Neuronal stem cell (in vitro differentiated cells): Measurements from ENCODE around the gene SLC4A7.
A peak's percentile ranks its signal among the peaks of the same experiment; 100 is the strongest.

Experiments
- DNase-seq: peaks from one replicate; pipeline ENCODE4 v3.0.0-alpha.2; 2013; ENCODE audit warnings: low spot score
- H2AFZ ChIP-seq: one replicate; pipeline ENCODE4 v1.6.1; 2013; ENCODE audit warnings: mild to moderate bottlenecking, low read length, inconsistent platforms
- H2AK5ac ChIP-seq: 2 replicates; pipeline ENCODE4 v1.6.1; 2013; ENCODE audit warnings: low read depth, mild to moderate bottlenecking, inconsistent platforms, low read length, moderate library complexity, mixed read lengths
- H2BK120ac ChIP-seq: 2 replicates; pipeline ENCODE4 v1.6.1; 2013; ENCODE audit warnings: low read depth, mild to moderate bottlenecking, inconsistent platforms, low read length, moderate library complexity, mixed read lengths
- H2BK12ac ChIP-seq: one replicate; pipeline ENCODE4 v1.6.1; 2013; ENCODE audit warnings: low read length, inconsistent platforms
- H2BK15ac ChIP-seq: 2 replicates; pipeline ENCODE4 v1.6.1; 2013; ENCODE audit warnings: mild to moderate bottlenecking, low read length, inconsistent platforms, mixed read lengths
- H2BK5ac ChIP-seq: one replicate; pipeline ENCODE4 v1.6.1; 2013; ENCODE audit warnings: inconsistent platforms, mild to moderate bottlenecking, low read length, moderate library complexity
- H3K14ac ChIP-seq: one replicate; pipeline ENCODE4 v1.6.1; 2013; ENCODE audit warnings: low read length, inconsistent platforms
- H3K18ac ChIP-seq: 2 replicates; pipeline ENCODE4 v1.6.1; 2013; ENCODE audit warnings: low read length, inconsistent platforms
- H3K23ac ChIP-seq: 2 replicates; pipeline ENCODE4 v1.6.1; 2013; ENCODE audit warnings: low read depth, mild to moderate bottlenecking, mixed read lengths, low read length, inconsistent platforms; ENCODE audit not compliant: poor library complexity
- H3K27ac ChIP-seq: replicated peaks from 3 replicates; pipeline ENCODE4 v1.5.1; 2013; ENCODE audit warnings: low read length, inconsistent platforms
- H3K27me3 ChIP-seq, 3 experiments: 2 replicates each; pipeline ENCODE4 v1.6.1; 2013; ENCODE audit warnings: low read length in 3 of 3, mild to moderate bottlenecking in 2 of 3, inconsistent platforms in 1 of 3, low read depth in 1 of 3, mixed read lengths in 1 of 3, moderate library complexity in 1 of 3; ENCODE audit not compliant: control insufficient read depth in 3 of 3, insufficient read depth in 3 of 3
- H3K36me3 ChIP-seq, 2 donors: replicated peaks in 1 of 2; 2 replicates each; pipeline ENCODE4 v1.6.1; 2013; ENCODE audit warnings: low read length in 2 of 2; ENCODE audit not compliant: control insufficient read depth in 2 of 2, insufficient read depth in 2 of 2
- H3K4ac ChIP-seq: 2 replicates; pipeline ENCODE4 v1.6.1; 2013; ENCODE audit warnings: inconsistent platforms, mild to moderate bottlenecking, low read length, moderate library complexity
- H3K4me1 ChIP-seq, 2 donors: 1 replicate in 1 of 2; 2 replicates in 1 of 2; pipeline ENCODE4 v1.6.1; 2013; ENCODE audit warnings: low read length in 2 of 2, low read depth in 1 of 2; ENCODE audit not compliant: control insufficient read depth in 2 of 2, insufficient read depth in 1 of 2
- H3K4me2 ChIP-seq: one replicate; pipeline ENCODE4 v1.6.1; 2013; ENCODE audit warnings: mild to moderate bottlenecking, low read length, inconsistent platforms; ENCODE audit not compliant: insufficient read depth, poor library complexity, severe bottlenecking
- H3K4me3 ChIP-seq, 2 donors: 2 replicates each; pipeline ENCODE4 v1.5.1; 2013; ENCODE audit warnings: low read length in 2 of 2, mild to moderate bottlenecking in 2 of 2, inconsistent platforms in 1 of 2, moderate library complexity in 1 of 2
- H3K79me1 ChIP-seq: one replicate; pipeline ENCODE4 v1.6.1; 2013; ENCODE audit warnings: low read depth, mild to moderate bottlenecking, inconsistent platforms, low read length, moderate library complexity
- H3K9ac ChIP-seq: one replicate; pipeline ENCODE4 v1.6.1; 2013; ENCODE audit warnings: mild to moderate bottlenecking, low read depth, low read length, inconsistent platforms; ENCODE audit not compliant: poor library complexity
- H3K9me3 ChIP-seq, 2 donors: replicated peaks in 1 of 2; 2 replicates each; pipeline versions ENCODE3 to v1.6.1; 2013; ENCODE audit warnings: low read length in 2 of 2, mild to moderate bottlenecking in 2 of 2, inconsistent platforms in 1 of 2, low read depth in 1 of 2, mixed read lengths in 1 of 2, moderate library complexity in 1 of 2; ENCODE audit not compliant: control insufficient read depth in 2 of 2, insufficient read depth in 1 of 2
- H4K8ac ChIP-seq: one replicate; pipeline ENCODE4 v1.6.1; 2013; ENCODE audit warnings: low read depth, mild to moderate bottlenecking, inconsistent platforms, low read length, moderate library complexity
- H4K91ac ChIP-seq: one replicate; pipeline ENCODE4 v1.6.1; 2013; ENCODE audit warnings: low read length, low read depth, mild to moderate bottlenecking, inconsistent platforms; ENCODE audit not compliant: poor library complexity
- WGBS, 2 donors: extraction: QIAGEN DNeasy Blood & Tissue Kit; methylation state at CpG; one replicate each; pipeline ENCODE4 v1.1.7; 2013; ENCODE audit warnings: missing lambda C conversion rate in 2 of 2, mixed read lengths in 1 of 2; ENCODE audit not compliant: insufficient read length in 2 of 2, insufficient replicate concordance in 1 of 2; ENCODE audit errors: extremely low coverage in 2 of 2; 5-methylcytosine and 5-hydroxymethylcytosine counted together

The SLC4A7 gene

DNA sequence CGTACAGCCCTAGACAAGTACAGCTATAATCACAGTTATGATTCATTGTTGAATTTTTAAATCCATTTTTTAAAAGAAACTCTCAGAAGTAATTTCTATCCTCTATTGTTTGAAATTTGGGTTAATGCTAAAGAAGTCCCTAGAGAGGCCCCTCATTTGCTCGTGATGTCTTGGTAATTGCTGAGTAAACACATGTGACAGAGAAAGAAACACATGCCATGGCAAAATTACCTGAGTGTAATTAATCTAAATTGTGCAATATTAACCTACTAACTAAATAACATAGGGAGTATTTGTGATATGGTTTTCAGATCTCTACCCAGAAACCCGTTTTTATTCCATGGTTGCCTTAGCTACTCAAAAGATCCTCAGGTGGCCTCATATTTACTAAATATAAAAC is 125.8 kb downstream of the SLC4A7 start:
- Histone ChIP-seq H3K4me2 (no peak overlapping the region), H4K8ac (no peak overlapping the region), H3K27ac (no peak overlapping the region), H2BK12ac (no peak overlapping the region), H3K4ac (no peak overlapping the region), H3K9me3 (no peaks in the 10 kb centered on the region), H3K27me3 (no peaks in the 10 kb centered on the region), H2BK15ac (no peak overlapping the region), H3K4me3 (no peak overlapping the region), H3K18ac (no peak overlapping the region), H4K91ac (no peak overlapping the region), H3K9ac (no peak overlapping the region), H3K4me1 (peaks cover 2 to 17% of the 10 kb centered on the region in 2 donors), H2AK5ac (no peak overlapping the region), H2BK120ac (no peak overlapping the region), H3K36me3 (no peaks in the 10 kb centered on the region), H2AFZ (no peak overlapping the region), H2BK5ac (no peak overlapping the region), H3K14ac (no peak overlapping the region), H3K23ac (no peak overlapping the region), H3K79me1 (no peaks in the 10 kb centered on the region)
- WGBS, 2 donors = no CpG with 5 or more reads among the region's 3 CpGs
- no peak for DNase-seq

DNA sequence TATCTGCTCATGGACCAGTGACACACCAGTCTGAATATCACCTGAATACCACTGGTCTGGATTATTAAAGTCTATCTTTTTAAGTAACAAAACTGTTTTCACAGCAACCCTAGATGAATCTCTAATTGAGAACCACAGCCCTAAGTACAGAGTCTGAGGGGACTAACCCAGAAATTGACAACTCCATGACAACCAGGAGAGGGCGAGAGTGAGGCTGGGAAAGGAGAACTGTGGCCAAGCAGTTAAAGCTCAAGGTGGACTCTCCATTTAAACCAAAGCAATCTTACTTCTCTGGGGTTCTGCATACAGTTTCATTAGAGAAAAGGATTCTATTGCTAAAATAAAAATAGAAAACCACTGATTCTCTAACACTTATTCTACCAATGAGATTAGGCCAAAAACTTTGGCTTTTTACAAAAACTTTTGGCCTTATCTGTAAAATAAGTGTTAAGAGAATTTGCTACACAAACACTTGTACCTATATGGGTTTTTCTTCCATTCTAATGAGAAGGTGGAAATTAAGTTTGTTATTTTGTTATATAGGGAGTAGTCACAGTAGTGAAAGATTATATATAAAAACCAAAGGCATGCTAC is 126.4 kb downstream of the SLC4A7 start:
- WGBS, 2 donors = no CpG with 5 or more reads among the region's 1 CpG
- Histone ChIP-seq H3K27ac (no peak overlapping the region), H3K18ac (no peak overlapping the region), H2BK12ac (no peak overlapping the region), H2AK5ac (no peak overlapping the region), H3K4me3 (no peak overlapping the region), H4K91ac (no peak overlapping the region), H2BK5ac (no peak overlapping the region), H3K14ac (no peak overlapping the region), H2AFZ (no peak overlapping the region), H3K23ac (no peak overlapping the region), H3K27me3 (no peaks in the 10 kb centered on the region), H3K4me2 (no peak overlapping the region), H3K4me1 (peaks cover 2 to 17% of the 10 kb centered on the region in 2 donors), H2BK15ac (no peak overlapping the region), H3K79me1 (no peaks in the 10 kb centered on the region), H3K36me3 (no peaks in the 10 kb centered on the region), H3K9ac (no peak overlapping the region), H3K4ac (no peak overlapping the region), H4K8ac (no peak overlapping the region), H2BK120ac (no peak overlapping the region), H3K9me3 (no peaks in the 10 kb centered on the region)
- peak; percentile 39 for DNase-seq

DNA sequence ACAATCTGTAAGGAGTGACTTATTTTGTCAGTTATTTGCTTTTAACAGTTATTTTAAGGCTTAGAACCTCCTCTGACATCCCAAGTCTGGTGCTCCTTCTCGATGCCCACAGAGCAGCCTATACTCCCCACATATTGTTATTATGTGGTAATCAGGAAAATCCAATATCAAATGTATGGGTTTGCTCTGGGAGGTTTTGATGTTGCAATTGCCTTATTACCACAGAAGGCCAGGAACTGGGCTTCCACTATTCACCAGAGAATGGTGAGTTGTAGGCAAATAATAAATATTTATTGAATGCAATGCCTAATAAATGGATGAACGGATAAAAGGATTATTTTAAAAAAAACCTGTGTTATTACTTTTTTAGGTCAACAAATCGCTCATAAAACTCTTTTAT is 127.2 kb downstream of the SLC4A7 start:
- no peak for DNase-seq
- H4K91ac ChIP-seq = no peak overlapping the region
- H2BK120ac ChIP-seq = no peak overlapping the region
- no peaks in the 10 kb centered on the region for H3K36me3 ChIP-seq
- no peak overlapping the region for H3K4me3 ChIP-seq
- H3K14ac ChIP-seq = no peak overlapping the region
- H3K27me3 ChIP-seq = no peaks in the 10 kb centered on the region
- H2AFZ ChIP-seq = no peak overlapping the region
- no peak overlapping the region for H3K4ac ChIP-seq
- no peak overlapping the region for H4K8ac ChIP-seq
- H2BK5ac ChIP-seq = no peak overlapping the region
- no peak overlapping the region for H3K18ac ChIP-seq
- no peak overlapping the region for H3K9ac ChIP-seq
- H3K79me1 ChIP-seq = no peaks in the 10 kb centered on the region
- no CpG with 5 or more reads among the region's 3 CpGs for WGBS, 2 donors
- H3K9me3 ChIP-seq = no peaks in the 10 kb centered on the region
- H3K27ac ChIP-seq = no peak overlapping the region
- no peak overlapping the region for H2AK5ac ChIP-seq
- H2BK15ac ChIP-seq = no peak overlapping the region
- no peak overlapping the region for H2BK12ac ChIP-seq
- H3K4me1 ChIP-seq = peaks cover 4 to 17% of the 10 kb centered on the region in 2 donors
- H3K23ac ChIP-seq = no peak overlapping the region
- no peak overlapping the region for H3K4me2 ChIP-seq

DNA sequence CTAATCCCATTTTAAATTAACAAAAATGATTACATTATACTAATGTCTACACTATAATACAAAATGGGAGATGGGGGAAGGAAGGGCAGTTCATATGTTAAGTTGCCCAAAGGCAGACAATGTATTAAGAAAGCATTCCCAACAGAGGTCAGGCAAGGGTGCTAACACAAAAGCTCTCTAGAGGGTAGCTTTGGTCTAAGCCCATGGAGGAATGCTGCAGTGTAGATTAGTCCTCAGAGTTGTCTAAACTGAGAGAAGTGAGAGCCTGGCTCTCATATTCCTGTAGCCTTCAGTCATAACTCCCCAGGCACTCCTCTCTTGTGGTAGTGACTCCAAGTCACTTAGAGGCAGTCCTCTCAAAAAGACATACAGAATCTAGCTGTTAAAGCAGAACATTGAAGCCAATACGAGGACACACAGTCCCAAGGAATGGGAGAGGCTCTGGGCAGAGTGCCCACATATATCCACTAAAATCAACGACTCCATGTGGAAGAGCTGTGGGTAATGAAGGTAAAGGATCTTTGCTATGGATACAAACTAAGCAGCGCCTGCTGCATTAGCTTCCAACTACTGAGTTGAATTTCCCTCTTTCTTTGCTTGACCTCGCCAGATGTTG is 129.5 kb downstream of the SLC4A7 start:
- Histone ChIP-seq H3K4me1 (peaks cover 4 to 11% of the 10 kb centered on the region in 2 donors), H3K4me2 (no peak overlapping the region), H2BK15ac (no peak overlapping the region), H3K9me3 (no peaks in the 10 kb centered on the region), H2BK12ac (no peak overlapping the region), H2AFZ (peak overlapping the region; percentile 56), H3K79me1 (no peaks in the 10 kb centered on the region), H3K27ac (no peak overlapping the region), H4K8ac (no peak overlapping the region), H3K4ac (no peak overlapping the region), H2BK5ac (no peak overlapping the region), H3K23ac (no peak overlapping the region), H3K9ac (no peak overlapping the region), H3K18ac (no peak overlapping the region), H3K27me3 (no peaks in the 10 kb centered on the region), H3K14ac (no peak overlapping the region), H4K91ac (no peak overlapping the region), H3K36me3 (no peaks in the 10 kb centered on the region), H2BK120ac (no peak overlapping the region), H3K4me3 (no peak overlapping the region), H2AK5ac (no peak overlapping the region)
- no CpG with 5 or more reads among the region's 4 CpGs for whole genome bisulfite sequencing, 2 donors
- no peak for DNase-seq
